ENCODE data around the gene HTR5A.
A peak's percentile ranks its signal among the peaks of the same experiment; 100 is the strongest.
"Not testable (repeated sequence)": the region's sequence is repeated elsewhere in the genome, so short reads cannot be mapped to it uniquely, and the experiment has no call there.

The HTR5A gene

DNA sequence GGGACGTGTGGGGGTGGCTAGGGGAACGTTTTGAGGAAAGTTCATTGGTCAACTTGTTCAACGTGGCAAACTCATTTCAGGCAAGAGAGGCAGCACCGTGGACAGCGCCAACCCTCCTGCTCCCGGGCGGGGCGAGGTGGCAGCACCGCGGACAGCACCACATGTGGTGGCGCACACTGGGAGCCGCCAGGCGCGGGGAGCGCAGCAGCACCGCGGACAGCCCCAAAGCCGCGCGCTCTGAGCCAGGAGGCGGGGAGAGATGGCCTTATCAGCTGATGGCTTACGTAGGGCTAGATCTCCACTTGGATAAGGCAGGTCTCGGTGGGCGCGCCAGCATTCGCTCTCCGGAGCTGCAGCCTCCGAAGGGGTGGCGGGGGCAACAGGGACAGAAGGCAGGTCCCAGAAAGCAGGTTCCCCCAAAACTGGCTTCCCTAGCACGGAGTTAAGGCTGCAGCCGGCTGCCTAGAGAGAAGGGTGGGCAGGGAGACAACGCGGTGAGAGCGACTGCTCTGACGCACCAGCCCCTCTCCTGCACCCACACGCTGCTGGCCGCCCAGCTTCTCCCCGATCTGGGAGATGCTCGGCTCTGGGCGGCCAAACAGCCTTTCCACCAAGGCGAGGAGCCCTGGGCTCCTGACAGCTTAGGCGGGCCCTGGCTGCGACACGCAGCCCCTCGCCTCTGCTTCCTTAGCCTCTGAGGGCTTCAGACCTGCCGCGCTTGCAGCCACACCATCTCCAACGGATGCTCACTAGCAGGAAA, at the start of gene HTR5A:
Gene HTR5A (plus strand): TSS at position 333 of the 760 bp plus-strand sequence. CDS start 576 bp downstream, outside the sequence.
- peak; percentile 82 for DNase-seq

DNA sequence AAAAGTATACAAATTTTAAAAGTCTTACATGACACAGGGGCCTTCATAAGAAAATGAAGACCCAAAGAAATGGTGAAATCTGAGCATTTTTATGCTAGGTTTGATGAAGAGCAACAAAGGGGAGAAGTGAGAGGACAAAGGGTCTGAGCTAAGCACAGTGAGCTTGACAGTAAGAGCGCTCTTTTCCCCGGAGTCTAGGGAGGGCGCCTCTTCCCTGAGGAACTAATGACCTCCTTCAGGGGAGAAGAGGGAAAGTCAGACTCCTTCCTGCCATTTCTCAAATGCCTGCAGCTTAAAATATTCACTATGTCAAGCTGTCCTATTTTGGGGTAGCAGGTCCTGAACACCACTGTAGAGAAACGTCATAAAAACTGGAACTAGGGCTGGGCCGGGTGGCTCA, 49.1 kb upstream of the HTR5A start:
- DNase-seq, result no peak

GRCh38 chr7:155021699-155022145, 48.4 kb upstream of the HTR5A start:
- no peak for DNase-seq

DNA sequence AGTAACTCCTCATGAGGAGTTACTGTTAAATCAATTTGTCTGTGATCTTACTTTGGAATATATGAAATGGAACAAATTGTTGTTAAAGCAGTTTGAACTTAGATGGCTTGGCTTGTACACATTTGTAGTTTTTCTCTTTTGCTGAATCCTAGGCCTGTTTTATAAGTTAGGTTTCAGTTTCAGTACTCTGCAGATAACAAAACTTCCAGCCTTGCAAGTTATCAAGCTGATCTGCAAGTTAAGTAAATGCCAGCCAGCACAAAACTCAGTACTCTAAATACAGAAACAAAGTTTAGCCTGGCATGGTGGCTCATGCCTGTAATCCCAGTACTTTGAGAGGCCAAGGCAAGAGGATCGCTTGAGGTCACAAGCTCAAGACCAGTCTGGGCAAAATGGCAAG, 42.2 kb upstream of the HTR5A start:
- no peak for DNase-seq

GRCh38 chr7:155032978-155033377, 37.1 kb upstream of the HTR5A start:
- DNase-seq, result no peak

DNA sequence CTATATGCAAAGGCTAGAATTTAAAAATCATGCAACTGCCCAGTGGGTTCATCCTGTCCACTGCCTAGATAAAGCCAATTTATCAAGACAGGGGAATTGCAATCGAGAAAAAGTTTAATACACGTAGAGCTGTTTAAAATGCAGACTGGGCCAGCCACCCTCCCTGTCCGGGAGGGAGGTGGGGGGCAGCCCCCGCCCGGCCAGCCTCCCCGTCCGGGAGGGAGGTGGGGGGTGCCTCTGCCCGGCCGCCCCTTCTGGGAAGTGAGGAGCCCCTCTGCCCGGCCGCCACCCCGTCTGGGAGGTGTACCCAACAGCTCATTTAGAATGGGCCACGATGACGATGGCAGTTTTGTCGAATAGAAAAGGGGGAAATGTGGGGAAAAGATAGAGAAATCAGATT, 35.6 kb upstream of the HTR5A start:
- DNase-seq, result not testable (repeated sequence)

- no peak for DNase-seq
Measured at GRCh38 chr7:155038335-155038734, 31.8 kb upstream of the HTR5A start.

DNA sequence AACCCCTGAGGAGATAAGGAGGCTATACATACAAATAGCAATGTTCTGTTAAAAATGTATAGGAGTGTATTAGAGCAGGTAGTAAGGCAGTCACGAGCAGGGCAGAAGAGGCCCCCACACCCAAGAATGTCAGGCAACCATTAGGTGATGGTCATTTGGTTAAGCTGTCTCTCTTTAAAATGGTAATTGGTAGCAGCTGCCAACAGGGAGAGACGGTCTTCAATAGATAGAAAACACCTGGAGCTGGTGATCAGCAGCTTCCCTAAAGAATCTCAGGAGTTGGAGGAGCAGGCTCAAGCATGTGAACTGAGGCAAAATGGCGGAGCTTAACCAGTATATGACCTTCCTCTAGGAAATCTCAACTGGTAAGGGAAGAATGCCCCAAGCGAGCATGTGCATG, 26.4 kb upstream of the HTR5A start:
- DNase-seq, result no peak

DNA sequence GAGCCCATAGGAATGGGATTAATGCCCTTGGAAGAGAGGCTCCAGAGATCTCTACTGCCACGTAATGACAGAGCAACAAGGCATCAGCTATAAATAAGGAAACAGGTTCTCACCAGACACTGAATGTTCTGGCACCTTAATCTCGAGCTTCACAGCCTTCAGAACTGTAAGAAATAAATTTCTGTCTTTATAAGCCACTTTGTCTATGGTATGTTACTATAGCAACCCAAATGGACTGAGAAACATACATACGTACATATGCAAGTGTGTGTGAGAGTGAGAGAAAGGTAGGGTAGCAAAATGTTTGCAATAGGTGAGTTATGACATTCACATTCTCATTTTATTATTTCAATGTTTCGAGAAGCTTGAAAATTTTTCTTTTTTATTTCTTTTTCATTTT, 22.1 kb upstream of the HTR5A start:
- no peak for DNase-seq

DNA sequence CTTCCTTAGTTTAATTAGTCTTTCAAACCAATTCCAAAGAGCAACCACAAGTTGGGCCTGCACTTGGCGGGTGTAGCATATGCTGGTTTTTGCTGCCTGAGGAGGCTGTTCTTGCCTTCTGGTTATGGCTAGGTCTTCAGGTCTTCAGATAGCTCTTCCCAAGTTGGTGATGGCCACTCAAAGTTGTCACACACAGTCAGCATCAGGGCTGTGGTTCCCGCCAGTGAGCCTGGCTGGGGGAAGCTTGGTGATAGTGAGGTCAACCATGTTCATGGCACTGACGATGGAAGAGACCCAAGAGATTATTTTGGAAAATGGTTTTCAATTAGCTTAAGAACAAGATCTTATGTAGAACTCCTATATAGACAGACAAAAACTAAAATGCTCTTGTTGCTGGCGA, 18.8 kb upstream of the HTR5A start:
- no peak for DNase-seq

DNA sequence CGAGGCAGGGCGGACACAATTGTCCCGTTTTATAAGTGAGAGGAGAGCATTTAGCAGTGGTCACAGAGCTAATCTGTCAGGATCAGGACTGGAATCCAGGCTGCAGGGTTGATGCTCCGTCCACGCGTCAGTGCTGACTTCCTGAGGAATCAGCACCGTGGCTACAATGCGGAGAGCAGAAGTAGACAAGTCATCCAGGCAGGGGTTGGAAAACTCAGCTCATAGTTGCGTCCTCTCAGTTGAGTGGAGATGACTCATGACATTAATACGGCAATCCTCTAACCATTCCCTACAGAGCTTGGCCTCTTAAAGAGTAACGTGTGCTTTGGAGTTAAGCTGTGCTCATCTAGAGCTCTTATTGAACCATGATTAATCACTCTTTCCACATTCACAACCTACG, 17.1 kb upstream of the HTR5A start:
- no peak for DNase-seq

GRCh38 chr7:155054761-155055160, 15.4 kb upstream of the HTR5A start:
- no peak for DNase-seq

- DNase-seq, result no peak
Measured at GRCh38 chr7:155057076-155057475, 13.0 kb upstream of the HTR5A start.

DNA sequence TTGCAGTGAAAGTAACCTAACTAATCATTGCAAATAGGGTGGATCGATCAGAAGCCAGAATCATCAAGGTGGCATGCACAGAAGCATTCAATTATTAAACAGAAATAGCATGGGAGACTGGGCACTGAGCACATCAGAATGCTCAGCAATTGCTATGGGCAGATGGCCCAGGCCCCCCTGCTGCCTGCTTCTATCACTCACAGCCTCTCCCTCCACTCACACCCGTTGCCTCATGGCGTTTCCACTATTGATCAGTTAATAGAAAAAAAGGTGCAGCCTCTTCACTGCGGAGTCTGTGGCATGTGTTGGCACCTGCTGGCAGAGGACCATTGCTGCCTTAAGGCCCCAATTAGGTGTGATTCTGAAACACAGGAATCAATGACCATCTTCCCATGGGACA, 11.2 kb upstream of the HTR5A start:
- DNase-seq, result no peak

DNA sequence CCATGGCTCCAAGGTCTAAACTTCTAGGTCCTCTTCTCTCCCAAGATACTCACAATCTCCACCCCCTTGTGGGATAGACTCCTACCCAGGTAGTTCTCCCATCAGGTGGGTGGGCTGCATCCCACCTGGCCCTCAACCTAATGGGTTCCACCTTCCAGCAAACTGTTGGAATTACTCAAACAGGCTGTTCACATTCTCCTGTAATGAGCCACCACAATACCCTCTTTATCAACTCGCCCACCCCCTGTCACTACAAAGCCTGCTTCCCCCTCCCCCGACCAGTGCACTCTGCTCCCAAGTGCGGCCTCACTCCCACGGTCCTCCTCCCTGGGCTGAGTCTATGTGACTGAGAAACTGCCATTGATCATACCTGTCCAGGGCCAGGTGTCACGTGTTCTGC, 10.4 kb upstream of the HTR5A start:
- DNase-seq, result no peak

GRCh38 chr7:155062411-155062810, 7.7 kb upstream of the HTR5A start:
- no peak for DNase-seq

DNA sequence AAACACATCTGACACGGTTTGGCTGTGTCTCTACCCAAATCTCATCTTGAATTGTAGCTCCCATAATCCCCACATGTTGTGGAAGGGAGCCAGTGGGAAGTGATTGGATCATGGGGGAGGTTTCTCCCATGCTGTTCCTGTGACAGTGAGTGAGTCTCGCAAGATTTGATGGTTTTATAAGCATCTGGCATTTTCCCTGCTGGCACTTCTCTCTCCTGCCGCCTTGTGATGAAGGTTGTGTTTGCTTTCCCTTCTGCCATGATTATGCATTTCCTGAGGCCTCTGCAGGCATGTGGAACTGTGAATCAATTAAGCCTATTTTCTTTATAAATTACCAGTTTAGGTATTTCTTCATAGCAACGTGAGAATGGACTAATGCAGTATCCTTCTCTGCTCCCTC, 5.9 kb upstream of the HTR5A start:
- no peak for DNase-seq

GRCh38 chr7:155066417-155066950, 3.6 kb upstream of the HTR5A start:
- peak; percentile 48 for DNase-seq

DNA sequence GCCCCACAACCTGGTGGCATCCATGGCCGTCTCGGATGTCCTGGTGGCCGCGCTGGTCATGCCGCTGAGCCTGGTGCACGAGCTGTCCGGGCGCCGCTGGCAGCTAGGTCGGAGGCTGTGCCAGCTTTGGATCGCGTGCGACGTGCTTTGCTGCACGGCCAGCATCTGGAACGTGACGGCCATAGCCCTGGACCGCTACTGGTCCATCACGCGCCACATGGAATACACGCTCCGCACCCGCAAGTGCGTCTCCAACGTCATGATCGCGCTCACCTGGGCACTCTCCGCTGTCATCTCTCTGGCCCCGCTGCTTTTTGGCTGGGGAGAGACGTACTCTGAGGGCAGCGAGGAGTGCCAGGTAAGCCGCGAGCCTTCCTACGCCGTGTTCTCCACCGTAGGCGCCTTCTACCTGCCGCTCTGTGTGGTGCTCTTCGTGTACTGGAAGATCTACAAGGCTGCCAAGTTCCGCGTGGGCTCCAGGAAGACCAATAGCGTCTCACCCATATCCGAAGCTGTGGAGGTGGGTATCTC, 1.1 kb downstream of the HTR5A start:
- DNase-seq, result no peak

GRCh38 chr7:155071916-155072571, 1.9 kb downstream of the HTR5A start:
- no peak for DNase-seq

GRCh38 chr7:155073922-155074321, 3.8 kb downstream of the HTR5A start:
- no peak for DNase-seq

DNA sequence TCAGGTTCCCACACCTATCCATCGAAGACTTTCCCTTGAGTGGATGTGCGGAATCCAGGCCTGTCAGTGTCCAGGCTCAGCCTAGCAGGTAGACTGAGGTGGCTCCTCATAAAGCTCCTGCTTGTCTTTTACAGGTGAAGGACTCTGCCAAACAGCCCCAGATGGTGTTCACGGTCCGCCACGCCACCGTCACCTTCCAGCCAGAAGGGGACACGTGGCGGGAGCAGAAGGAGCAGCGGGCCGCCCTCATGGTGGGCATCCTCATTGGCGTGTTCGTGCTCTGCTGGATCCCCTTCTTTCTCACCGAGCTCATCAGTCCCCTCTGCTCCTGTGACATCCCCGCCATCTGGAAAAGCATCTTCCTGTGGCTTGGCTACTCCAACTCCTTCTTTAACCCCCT, 13.9 kb downstream of the HTR5A start:
- DNase-seq, result no peak

DNA sequence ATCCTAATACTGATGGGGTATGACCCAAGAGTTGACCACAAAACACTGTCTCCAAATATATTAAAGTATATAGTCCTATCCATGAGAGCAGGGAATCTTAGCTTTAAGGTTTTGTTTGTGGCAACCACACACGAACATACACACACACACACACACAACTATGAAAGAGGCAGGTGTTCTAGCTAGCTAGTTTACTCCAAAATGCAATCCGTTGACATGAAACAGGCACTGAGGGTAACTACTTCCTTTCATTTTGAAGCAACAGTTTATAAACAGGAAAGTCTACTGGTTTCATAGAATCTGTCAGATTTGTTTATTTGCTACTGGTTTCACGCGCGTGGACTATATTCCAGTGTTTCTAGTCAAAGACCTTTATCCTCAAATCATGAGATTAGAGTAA, 14.8 kb downstream of the HTR5A start:
- DNase-seq, result no peak

- no peak for DNase-seq
Measured at GRCh38 chr7:155090684-155091083, 20.6 kb downstream of the HTR5A start.

Data from fibroblast of skin of right biceps (primary cell).